NCI-H748 (cell line): Measurements from ENCODE around the gene HTR3A.
"Not testable (repeated sequence)": the region's sequence is repeated elsewhere in the genome, so short reads cannot be mapped to it uniquely, and the experiment has no call there.

ENCODE experiments used
- DNase-seq: peaks from one replicate; lab custom pipeline; 2025; ENCODE audit not compliant: unreplicated experiment; lab: John Stamatoyannopoulos, UW

Gene HTR3A

GRCh38 chr11:113974741-113975470, at the start of gene HTR3A:
Gene HTR3A (plus strand): TSS chr11:113975108. CDS start chr11:113975326, 218 bp downstream.
- DNase-seq, result peak; percentile 91

DNA sequence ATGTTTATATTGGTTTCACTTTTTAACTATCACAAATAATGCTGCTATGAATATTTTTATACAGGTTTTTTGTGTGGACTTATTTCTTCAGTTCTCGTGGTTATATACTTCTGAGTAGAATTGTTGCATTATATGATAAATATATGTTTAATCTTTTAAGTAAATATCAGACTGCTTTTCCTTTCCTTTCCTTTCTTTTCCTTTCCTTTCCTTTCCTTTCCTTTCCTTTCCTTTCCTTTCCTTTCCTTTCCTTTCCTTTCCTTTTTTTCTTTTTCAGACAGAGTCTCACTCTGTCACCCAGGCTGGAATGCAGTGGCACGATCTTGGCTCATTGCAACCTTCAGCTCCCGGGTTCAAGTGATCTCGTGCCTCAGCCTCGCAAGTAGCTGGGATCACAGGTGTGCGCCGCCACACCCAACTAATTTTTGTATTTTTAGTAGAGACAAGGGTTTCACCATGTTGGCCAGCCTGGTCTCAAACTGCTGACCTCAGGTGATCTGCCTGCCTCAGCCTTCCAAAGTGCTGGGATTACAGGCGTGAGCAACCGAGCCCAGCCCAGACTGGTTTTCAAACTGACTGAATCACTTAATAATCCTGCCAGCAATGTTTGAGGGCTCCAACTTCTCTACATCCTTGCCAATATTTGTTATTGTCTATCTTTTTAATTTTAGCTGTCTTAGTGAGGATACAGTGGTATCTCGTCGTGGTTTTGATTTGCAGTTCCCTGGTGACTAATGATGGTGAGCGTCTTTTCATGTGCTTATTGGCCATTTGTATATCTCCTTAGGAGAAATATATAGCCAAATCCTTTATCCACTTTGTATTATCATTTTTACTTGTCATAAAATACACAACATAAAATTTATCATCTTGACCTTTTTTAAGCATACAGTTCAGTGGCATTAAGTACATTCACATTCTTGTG, 48.4 kb upstream of the HTR3A start:
- DNase-seq, result no peak

- no peak for DNase-seq
Observed at GRCh38 chr11:113928311-113928710, 46.6 kb upstream of the HTR3A start.

DNA sequence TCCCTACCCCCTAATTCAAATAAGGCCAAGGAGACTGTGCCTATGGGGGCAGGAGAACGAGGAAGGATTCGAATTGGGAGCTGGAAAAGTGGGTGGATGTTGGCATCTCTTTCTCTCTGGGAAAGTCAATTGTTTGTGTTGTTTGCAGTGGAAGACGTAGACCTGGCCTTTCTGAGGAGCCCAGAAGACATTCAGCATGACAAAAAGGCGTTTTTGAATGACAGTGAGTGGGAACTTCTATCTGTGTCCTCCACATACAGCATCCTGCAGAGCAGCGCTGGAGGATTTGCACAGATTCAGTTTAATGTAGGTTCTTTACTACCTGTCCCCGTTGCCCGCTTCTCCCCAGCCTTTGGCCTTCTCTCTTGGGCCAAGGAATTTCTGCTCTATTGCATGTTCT, 42.1 kb upstream of the HTR3A start:
- no peak for DNase-seq

- not testable (repeated sequence) for DNase-seq
Observed at GRCh38 chr11:113934193-113934592, 40.7 kb upstream of the HTR3A start.

DNA sequence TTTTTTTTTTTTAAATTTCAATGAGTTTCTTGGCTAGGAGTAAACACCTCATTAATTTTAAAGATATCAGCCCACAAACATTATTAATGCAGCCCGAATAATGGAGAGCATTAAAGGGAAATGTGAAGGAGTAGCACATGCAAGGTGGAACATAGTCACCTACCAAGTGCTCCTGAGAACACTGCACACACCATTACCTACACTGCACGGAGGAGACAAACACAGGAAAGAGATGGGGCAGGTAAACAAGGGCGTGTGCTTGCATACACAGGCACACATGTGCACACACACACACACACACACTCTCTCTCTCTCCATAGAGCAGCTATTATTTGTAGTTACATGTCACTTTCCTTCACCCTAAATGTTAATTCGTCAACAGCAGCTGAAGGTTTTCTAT, 40.1 kb upstream of the HTR3A start:
- peak; percentile 73 for DNase-seq

GRCh38 chr11:113935858-113936257, 39.0 kb upstream of the HTR3A start:
- no peak for DNase-seq

DNA sequence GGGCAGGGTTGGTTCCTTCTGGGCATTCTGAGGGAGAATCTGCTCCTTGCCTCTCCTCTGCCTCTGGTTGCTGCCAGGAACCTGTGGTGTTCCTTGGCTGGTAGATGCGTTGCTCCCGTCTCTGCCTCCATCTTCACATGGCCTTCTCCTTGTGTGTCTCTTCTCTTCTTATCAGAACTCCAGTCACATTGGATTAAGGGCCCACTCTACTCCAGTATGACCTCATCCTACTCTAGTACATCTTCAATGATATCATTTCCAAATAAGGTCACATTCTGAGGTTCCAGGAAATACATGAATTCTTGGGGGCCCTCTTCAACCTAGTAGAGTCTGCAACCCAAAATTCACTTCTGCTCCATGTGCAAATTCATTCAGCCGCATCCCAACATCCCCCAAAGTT, 37.0 kb upstream of the HTR3A start:
- DNase-seq, result no peak

DNA sequence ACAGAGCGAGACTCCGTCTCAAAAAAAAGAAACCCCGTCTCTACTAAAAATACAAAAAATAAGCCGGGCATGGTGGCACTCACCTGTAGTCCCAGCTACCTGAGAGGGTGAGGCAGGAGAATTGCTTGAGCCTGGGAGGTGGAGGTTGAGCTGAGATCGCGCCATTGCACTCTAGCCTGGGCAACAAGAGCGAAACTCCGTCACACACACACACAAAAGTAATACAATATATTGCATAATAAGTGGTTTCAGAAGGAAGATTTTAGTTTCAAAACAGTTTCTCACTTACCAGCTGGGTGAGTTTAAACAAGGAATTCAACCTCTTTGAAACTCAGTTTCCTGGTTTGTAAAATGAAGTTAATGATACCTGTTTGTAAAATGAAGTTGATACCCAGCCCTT, 32.7 kb upstream of the HTR3A start:
- no peak for DNase-seq

DNA sequence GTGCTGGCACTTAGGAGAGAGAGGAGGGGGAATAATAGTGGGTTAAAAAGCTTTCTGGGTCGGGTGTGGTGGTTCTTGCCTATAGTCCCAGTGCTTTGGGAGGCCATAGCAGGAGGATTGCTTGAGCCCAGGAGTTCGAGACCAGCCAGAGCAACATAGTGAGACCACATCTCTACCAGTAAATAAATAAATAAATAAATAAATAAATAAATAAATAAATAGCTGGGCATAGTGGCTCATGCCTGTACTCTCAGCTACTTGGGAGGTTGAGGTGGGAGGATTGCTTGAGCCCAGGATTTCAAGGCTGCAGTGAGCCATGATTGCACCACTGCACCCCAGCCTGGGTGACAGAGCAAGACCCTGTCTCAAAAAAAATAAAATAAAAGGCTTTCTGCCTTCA, 28.7 kb upstream of the HTR3A start:
- not testable (repeated sequence) for DNase-seq

DNA sequence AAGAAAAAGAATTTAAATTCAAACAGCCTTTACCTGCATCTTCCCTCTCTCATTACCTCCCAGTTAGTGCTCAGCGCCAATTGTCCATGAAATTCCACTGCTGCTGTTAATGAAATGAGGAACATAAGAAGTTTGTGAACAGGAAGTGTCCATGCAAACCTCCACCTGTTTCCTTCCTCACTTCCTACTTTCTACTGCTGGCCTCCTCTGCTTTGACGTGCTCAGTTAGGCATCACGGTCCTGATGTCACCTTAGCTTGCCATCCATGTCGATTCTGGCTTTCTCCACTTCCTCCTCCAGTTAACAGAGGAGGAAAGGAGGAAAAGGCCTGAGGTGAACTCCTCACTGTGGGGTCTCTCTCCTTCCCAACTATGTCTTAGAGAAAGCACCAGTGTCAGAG, 26.9 kb upstream of the HTR3A start:
- DNase-seq, result no peak

DNA sequence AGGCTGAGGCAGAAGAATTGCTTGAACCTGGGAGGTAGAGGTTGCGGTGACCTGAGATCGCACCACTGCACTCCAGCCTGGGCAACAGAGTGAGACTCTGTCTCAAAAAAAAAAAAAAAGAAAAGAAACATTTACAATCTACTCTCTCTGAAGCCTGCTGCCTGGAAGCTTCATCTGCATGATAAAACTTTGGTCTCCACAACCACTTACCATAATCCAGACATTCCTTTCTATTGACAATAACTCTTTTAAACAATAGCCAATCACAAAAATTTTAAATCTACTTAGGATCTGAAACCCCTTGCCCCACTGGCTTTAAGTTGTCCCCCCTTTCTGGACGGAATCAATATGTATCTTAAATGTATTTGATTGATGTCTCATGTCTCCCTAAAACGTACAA, 25.0 kb upstream of the HTR3A start:
- no peak for DNase-seq

DNA sequence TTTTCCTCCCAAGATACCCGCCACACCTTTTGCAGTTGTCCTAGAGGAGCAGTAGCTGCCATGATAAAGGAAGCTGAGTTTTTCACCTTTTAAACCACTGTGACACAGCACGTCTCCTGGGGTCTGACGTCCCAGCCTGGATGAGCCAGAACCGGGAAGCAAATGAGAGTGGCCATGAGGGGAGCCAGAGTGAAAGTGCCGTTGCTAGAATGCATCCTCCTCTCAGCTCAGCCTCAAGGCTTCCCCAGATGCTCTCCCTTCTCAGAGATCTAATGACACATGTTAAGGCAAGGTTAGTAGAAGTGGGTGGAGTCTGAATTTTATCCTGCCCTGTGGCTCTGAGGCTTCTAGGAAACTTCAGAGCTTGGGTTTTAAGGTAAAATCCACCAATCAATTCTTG, 23.4 kb upstream of the HTR3A start:
- no peak for DNase-seq

- DNase-seq, result no peak
Observed at GRCh38 chr11:113952070-113952469, 22.8 kb upstream of the HTR3A start.

DNA sequence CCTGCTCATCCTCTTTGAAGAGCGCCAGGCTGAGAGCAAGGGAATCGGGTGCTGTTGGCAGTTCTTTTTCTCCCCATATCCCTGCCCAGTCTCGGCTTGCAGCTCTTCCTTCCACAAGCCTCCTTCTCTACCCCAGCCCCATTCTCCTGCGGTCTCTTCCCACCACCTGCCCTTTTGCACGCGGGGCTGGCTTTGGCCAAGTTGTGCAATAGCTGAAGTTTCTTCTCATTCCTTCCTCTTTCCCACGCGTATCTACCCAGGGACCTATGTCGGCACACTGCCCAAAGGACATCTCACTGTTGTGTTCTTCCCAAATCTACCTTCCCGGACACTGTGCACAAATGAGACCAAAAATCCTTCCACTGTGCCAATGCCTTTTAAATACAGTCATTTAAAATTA, 22.3 kb upstream of the HTR3A start:
- no peak for DNase-seq

DNA sequence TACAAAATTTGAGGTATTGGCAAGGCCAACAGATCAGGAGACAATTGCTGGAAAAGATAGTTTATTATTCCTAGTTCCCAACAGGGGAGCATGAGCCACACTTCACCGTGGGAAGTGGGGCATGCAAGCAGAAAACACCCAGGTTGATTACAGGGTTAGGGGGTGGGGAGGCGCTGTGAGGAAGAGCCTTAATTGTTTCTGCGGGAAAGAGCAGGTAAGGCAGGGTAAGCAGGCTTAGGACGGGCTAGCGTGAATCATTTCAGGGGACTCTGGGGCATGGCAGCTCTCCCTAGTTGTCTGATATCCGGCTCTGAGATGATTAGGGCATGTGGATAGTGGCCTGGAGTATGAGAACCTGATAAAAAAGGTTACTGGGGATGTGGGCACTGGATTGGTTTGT, 20.7 kb upstream of the HTR3A start:
- no peak for DNase-seq

- DNase-seq, result peak; percentile 5
Observed at GRCh38 chr11:113956986-113957385, 17.9 kb upstream of the HTR3A start.

DNA sequence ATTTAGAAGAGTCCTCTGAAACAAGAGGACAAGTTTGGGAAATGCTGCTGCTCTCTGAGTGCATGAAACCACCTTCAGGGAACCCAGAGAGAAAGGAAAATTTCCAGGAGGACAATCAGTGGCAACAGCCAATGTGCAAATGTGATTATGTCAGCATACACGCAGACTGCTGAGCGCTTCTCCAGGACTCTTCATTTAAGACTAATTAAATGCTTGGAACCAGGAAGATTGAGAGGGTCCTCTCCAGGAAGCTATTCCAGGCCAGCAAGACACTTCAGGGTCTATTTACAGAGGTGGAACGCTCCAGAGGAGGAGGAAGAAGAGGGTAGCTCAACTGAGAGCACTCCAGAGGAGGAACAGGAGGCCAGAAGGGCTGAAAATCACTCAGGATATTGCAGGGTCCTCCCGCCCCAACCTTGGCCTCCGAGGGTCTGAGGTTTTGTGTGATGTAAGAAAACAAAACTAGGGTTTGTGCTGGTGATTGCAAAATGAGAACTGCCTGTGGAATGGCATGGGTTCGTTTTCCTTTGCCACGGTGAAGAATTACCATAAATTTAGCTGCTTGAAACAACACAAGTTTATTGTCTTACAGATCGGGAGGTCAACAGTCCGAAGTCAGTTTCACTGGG, 14.1 kb upstream of the HTR3A start:
- DNase-seq, result no peak

DNA sequence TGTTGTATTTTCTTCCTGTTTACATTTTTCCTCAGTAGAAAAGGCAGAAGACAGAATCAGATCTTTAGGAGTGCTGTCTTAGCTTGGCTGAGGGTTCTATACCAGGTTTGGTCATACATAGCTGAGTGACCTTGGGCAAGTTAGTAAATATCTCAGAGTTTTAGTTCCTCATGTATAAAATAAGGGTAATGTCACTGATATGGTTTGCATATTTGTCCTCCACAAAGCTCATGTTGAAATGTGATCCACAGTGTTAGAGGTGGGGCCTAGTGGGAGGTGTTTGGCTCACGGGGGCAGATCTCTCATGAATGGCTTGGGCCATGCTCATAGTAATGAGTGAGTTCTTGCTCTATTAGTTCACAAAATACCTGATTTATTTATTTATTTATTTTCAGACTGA, 7.5 kb upstream of the HTR3A start:
- no peak for DNase-seq

DNA sequence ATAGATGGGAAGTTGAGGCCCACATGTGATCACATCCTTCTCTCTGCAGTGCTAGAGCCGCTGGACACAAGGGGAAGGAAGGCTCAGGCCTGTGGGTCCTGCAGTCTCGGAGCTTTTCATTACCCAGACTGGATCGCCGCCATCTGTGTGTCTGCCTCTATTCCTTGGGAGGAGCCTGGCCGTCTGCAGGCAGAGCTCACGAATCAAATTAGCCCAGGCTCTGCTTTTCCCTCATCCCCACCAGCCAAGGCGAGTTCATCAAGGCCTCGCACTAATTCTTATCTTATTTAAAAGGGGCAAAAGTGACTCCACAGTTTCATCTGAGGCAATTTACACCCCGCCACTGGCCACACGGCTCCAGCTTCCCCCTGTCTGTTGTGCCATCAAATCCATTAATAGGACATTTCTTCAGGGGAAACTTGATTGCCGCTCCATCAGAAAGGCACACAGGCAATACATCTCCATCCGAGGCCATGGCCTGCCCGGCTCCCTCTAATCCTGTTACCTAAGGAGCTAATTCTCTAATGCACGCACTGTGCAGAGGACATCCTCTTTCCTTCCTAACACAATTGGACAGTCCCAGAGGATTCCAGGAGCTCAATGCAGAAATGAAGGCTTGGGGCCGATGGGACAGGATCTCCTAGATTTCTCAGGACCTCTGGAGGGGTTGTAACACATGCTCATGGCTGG, 3.3 kb upstream of the HTR3A start:
- no peak for DNase-seq

DNA sequence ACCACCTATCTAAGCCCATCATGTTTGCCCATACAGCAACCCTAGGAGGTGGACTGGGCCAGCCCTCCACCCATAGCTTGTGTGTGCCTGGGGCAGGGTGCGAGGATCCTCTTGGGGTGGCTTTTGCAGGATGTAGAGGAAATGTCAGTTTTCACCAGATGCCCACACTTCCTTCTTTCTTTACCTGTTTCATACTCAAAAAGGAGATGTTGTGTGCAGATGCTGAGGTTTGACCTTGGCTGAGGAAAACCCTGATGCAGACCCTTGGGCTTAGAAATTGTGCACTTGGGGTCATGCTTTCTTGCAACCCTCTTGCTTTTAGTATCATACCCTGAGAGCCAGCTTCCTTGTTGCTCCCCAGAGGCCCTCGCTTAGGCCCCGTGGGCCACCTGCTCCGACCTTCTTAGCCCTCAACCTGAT, 2.2 kb downstream of the HTR3A start:
- no peak for DNase-seq
